Uterus (tissue), 2 donors: Measurements from ENCODE around the gene PTPRN2.

Experiments
- POLR2A ChIP-seq, 2 donors: fragments of 450-650 bp; IDR thresholded peaks; one replicate each; pipeline ENCODE4 v1.6.1; 2016; ENCODE audit warnings: antibody characterized with exemption in 2 of 2, mild to moderate bottlenecking in 1 of 2, moderate library complexity in 1 of 2
- TF ChIP-seq, protein P1 (sequence below), 4 experiments: fragments of 200-600 bp in 2 of 4; fragments of 450-650 bp in 2 of 4; sonication (generic) in 2 of 4; IDR thresholded peaks; one replicate each; pipeline ENCODE4 v1.5.1; 2016 to 2019; ENCODE audit warnings: antibody characterized with exemption in 4 of 4, mild to moderate bottlenecking in 2 of 4, moderate library complexity in 1 of 4

DNA sequence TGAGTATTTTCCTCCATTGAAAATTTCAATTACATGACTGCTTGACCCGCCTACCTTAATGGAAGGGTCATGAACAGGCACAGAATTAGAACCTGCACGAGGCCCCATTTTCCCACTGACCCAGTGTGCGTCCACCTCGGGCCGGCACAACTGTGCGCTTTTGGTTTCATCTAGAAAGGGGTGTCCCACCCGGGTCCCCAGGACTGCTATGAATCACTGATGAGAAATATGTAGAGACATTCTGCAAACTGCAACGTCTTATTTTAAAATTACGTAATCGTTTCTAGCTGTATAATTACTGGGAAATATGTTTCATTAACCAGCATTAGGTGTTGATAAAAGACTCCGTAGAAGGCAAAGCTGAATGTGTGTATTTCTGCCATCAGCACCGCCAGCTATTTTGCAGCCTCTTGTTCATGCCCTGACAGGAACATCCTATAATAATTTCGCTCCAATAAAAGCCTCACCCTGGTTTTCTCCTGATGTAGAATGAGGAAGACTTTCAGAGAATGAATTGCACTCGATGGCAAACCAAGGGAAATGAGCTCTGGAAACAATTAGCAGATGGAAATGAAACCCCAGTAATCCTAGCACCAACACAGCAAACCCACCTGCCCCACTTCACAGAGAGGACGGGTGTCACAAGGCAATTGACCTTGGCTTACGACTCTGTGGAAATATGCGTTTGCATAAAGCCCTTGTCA, 688.7 kb downstream of the PTPRN2 start:
- TF ChIP-seq, protein P1, sequence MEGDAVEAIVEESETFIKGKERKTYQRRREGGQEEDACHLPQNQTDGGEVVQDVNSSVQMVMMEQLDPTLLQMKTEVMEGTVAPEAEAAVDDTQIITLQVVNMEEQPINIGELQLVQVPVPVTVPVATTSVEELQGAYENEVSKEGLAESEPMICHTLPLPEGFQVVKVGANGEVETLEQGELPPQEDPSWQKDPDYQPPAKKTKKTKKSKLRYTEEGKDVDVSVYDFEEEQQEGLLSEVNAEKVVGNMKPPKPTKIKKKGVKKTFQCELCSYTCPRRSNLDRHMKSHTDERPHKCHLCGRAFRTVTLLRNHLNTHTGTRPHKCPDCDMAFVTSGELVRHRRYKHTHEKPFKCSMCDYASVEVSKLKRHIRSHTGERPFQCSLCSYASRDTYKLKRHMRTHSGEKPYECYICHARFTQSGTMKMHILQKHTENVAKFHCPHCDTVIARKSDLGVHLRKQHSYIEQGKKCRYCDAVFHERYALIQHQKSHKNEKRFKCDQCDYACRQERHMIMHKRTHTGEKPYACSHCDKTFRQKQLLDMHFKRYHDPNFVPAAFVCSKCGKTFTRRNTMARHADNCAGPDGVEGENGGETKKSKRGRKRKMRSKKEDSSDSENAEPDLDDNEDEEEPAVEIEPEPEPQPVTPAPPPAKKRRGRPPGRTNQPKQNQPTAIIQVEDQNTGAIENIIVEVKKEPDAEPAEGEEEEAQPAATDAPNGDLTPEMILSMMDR (IDR thresholded peaks at IDR 0.05), result no peak
- TF ChIP-seq POLR2A (IDR thresholded peaks at IDR 0.05), result no peak
